GM12873 (cell line): Measurements from ENCODE around the gene HHAT.

Source experiments
- CTCF ChIP-seq: IDR thresholded peaks from 2 replicates; pipeline ENCODE4 v1.5.1; 2012; ENCODE audit warnings: low read depth, mild to moderate bottlenecking, moderate library complexity, low read length, control low read depth; ENCODE audit not compliant: insufficient read depth; ENCODE audit errors: missing control alignments

HHAT gene

GRCh38 chr1:210328746-210329503 lies at the start of gene HHAT:
Gene HHAT, plus strand, starts transcription at chr1:210328902. Its CDS starts 20,074 bp downstream, at chr1:210348976.
- TF ChIP-seq CTCF: no peak

- no peak for TF ChIP-seq CTCF
These were observed 48.5 kb upstream of the HHAT start for GRCh38 chr1:210280221-210280620.

GRCh38 chr1:210288116-210288515 lies 40.6 kb upstream of the HHAT start:
- TF ChIP-seq CTCF: no peak

GRCh38 chr1:210289248-210289647 lies 39.5 kb upstream of the HHAT start:
- no peak for TF ChIP-seq CTCF

- no peak for TF ChIP-seq CTCF
These were observed 37.5 kb upstream of the HHAT start for GRCh38 chr1:210291081-210291764.

GRCh38 chr1:210291786-210292230 lies 36.9 kb upstream of the HHAT start:
- TF ChIP-seq CTCF: no peak

- TF ChIP-seq CTCF: peak; percentile 13
These were observed 36.4 kb upstream of the HHAT start for GRCh38 chr1:210292231-210292871.
